Nephron (organoid): ENCODE measurements around the gene FAM229B.
A peak's percentile ranks its signal among the peaks of the same experiment; 100 is the strongest.

ENCODE experiments used
- H3K27ac Mint-ChIP-seq, 3 experiments: 2 replicates each; pipeline ENCODE4 v1.8.0; 2020; ENCODE audit warnings: mixed read lengths in 3 of 3, mild to moderate bottlenecking in 2 of 3, moderate library complexity in 1 of 3
- H3K27me3 Mint-ChIP-seq: 2 replicates; pipeline ENCODE4 v1.8.0; 2021; ENCODE audit warnings: low read depth, mild to moderate bottlenecking, moderate library complexity, mixed read lengths
- H3K36me3 Mint-ChIP-seq: 2 replicates; pipeline ENCODE4 v1.8.0; 2020; ENCODE audit warnings: low read depth, mixed read lengths
- H3K4me1 Mint-ChIP-seq: 2 replicates; pipeline ENCODE4 v1.8.0; 2020; ENCODE audit warnings: mixed read lengths
- H3K4me3 Mint-ChIP-seq, 3 experiments: 2 replicates each; pipeline ENCODE4 v1.8.0; 2020; ENCODE audit warnings: mild to moderate bottlenecking in 3 of 3, mixed read lengths in 3 of 3, moderate library complexity in 2 of 3
- H3K9me3 Mint-ChIP-seq: 2 replicates; pipeline ENCODE4 v1.8.0; 2020; ENCODE audit warnings: mixed read lengths
- TF ChIP-seq, protein P1 (sequence below), 3 experiments: fragments of 200-600 bp; sonication (generic); IDR thresholded peaks; one replicate each; pipeline ENCODE4 v1.5.0; 2021; ENCODE audit warnings: antibody characterized with exemption in 3 of 3; ENCODE audit not compliant: unreplicated experiment in 3 of 3

The FAM229B gene

DNA sequence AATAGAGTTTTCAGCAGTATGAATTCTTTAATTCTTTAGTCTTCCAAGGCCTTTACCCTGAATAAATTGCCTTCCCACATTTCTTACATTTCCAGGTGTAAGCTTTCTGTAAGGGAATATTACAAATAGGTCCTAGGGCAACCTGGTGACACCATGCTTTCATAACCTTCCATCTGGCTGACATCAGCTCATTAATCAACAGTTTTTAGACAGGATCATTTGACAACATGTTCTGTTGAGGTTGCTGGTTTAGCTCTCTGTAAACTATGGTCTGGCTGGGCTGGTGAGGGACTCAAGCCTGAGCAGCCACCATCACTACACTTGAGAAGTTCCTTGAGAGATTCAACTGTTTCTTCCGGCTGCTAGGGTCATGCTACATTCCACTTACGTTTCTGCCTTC lies 19.2 kb downstream of the FAM229B start:
- TF ChIP-seq, protein P1, sequence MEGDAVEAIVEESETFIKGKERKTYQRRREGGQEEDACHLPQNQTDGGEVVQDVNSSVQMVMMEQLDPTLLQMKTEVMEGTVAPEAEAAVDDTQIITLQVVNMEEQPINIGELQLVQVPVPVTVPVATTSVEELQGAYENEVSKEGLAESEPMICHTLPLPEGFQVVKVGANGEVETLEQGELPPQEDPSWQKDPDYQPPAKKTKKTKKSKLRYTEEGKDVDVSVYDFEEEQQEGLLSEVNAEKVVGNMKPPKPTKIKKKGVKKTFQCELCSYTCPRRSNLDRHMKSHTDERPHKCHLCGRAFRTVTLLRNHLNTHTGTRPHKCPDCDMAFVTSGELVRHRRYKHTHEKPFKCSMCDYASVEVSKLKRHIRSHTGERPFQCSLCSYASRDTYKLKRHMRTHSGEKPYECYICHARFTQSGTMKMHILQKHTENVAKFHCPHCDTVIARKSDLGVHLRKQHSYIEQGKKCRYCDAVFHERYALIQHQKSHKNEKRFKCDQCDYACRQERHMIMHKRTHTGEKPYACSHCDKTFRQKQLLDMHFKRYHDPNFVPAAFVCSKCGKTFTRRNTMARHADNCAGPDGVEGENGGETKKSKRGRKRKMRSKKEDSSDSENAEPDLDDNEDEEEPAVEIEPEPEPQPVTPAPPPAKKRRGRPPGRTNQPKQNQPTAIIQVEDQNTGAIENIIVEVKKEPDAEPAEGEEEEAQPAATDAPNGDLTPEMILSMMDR (IDR thresholded peaks at IDR 0.05; ENCODE audit: unreplicated experiment in 3 of 3): no peak
- Mint-ChIP-seq H3K27ac (no peak overlapping the region), H3K27me3 (no peaks in the 10 kb centered on the region), H3K4me3 (no peak overlapping the region), H3K9me3 (peaks cover 20% of the 10 kb centered on the region), H3K4me1 (peaks cover 13% of the 10 kb centered on the region), H3K36me3 (peaks cover 60% of the 10 kb centered on the region)

DNA sequence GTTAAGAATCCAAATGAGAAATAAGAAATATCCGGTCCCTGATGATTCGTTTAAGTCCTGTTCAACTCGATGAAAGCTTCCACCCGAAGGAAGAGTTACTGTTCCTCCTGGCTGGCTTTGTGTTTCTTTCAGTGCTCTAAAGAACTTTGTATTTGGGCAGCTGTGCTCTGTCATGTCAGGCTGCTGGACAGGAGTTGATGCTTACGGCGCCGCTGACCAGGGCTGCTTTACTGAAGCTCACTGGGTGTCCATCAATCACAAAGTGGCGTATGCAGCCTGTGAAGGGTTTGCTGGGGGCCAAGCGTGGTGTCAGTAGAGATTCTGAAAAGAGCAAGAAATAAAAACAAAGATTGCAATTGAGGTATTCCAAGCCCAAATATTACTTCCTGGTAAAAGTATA lies 21.9 kb downstream of the FAM229B start:
- Mint-ChIP-seq H3K4me1 (peaks cover 35% of the 10 kb centered on the region), H3K9me3 (peaks cover 18% of the 10 kb centered on the region), H3K4me3 (no peak overlapping the region), H3K27ac (peak overlapping the region in 2 of 3 experiments; percentile 23 to 86), H3K27me3 (no peaks in the 10 kb centered on the region), H3K36me3 (peaks cover 55% of the 10 kb centered on the region)
- TF ChIP-seq, protein P1 (IDR thresholded peaks at IDR 0.05; ENCODE audit: unreplicated experiment in 3 of 3): no peak

DNA sequence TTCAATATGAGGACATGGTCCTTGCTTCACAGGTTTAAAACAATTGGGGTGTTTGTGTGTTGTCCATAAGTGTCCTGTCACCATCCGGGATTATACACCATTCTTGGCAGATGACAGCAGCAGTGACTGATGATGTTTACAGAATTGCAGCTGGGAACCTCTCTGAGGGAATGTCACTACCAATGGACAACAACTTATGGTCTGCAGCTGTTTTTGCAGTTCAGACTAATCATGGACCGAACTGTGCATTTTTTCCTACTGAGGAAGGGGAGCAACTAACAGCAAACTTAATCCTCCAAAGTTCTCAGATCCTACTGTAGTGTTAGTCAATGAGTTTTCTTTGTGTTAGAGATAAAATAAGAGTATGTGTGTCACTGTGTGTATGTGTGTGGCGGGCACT lies 26.0 kb downstream of the FAM229B start:
- H3K27ac Mint-ChIP-seq: peak overlapping the region; percentile 8 to 85 (median 44)
- no peak overlapping the region for H3K4me3 Mint-ChIP-seq
- TF ChIP-seq, protein P1 (IDR thresholded peaks at IDR 0.05; ENCODE audit: unreplicated experiment in 3 of 3): no peak
- H3K9me3 Mint-ChIP-seq: no peaks in the 10 kb centered on the region
- H3K36me3 Mint-ChIP-seq: peaks cover 44% of the 10 kb centered on the region
- no peaks in the 10 kb centered on the region for H3K27me3 Mint-ChIP-seq
- peaks cover 35% of the 10 kb centered on the region for H3K4me1 Mint-ChIP-seq

DNA sequence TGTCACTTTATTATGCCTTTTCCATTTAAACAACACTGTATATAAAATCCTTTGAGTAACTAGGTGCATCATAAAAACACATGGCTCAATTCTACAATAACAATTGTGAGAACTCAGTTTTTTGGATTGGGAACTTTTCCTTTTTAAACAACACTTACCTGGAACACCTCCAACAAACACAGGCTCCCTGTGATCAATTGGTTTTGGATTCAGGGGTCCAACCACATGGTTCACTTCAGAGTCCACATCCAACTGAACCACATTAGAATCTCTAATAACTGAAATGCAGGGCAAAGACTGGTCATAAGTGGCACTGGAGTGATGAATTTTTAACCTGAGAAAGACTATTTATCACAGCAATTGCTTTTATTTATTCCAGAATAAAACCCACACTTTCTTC lies 26.5 kb downstream of the FAM229B start:
- TF ChIP-seq, protein P1 (IDR thresholded peaks at IDR 0.05; ENCODE audit: unreplicated experiment in 3 of 3): no peak
- Mint-ChIP-seq H3K4me1 (peaks cover 34% of the 10 kb centered on the region), H3K36me3 (peaks cover 45% of the 10 kb centered on the region), H3K9me3 (no peaks in the 10 kb centered on the region), H3K4me3 (no peak overlapping the region), H3K27me3 (no peaks in the 10 kb centered on the region), H3K27ac (peak overlapping the region; percentile 8 to 85 (median 44))

DNA sequence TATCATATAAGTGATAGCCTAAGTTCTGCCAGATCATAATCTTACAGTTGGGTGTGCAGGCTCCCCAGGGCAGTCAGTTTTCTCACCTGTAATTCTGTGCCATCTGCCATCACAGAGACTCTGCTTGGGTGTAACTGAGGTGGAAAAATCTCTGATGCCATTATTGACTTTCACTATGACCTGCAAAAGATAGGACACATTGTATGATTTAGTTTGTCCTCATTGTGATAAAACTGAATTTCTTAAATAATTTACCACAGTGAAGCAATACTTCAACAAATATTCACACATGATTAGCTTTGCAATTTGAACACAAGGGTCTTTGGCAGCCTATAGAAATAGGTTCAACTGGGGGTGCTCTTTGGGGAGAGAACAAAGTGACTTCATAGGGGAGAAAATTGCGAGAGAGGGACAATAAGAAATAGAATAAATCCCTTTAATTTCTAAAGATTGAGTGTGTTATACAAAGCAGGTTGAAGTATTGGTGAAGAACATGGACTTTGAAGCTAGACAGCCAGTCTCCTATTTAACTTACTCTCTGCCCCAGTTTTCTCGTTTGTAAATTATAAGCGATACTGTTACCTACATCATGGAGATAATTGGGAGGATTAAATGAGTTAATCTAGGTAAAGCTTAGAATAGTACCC lies 27.3 kb downstream of the FAM229B start:
- Mint-ChIP-seq H3K27me3 (no peaks in the 10 kb centered on the region), H3K4me1 (peaks cover 27% of the 10 kb centered on the region), H3K4me3 (no peak overlapping the region), H3K27ac (no peak overlapping the region), H3K36me3 (peaks cover 47% of the 10 kb centered on the region), H3K9me3 (no peaks in the 10 kb centered on the region)
- TF ChIP-seq, protein P1 (IDR thresholded peaks at IDR 0.05; ENCODE audit: unreplicated experiment in 3 of 3): no peak

DNA sequence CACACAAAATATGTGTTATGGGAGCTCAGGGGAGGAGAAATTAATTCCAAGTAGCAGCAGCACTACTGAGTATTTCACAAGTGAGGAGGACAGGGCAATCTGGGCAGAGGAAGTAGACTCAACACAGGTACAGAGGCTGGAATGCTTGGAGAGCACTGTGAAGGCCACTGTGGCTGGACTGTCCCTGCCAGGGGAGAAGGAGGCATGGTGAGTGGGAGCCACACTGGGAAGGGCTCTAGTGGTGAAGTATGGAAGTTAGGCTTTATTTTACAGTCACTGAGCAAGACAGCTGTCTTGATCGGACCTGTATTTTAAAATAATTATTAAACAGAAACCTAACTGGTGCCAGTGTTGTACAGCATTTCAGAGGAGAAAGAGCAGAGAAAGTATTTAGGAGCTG lies 28.8 kb downstream of the FAM229B start:
- Mint-ChIP-seq H3K27ac (peak overlapping the region in 1 of 3 experiments; percentile 30), H3K4me1 (peaks cover 24% of the 10 kb centered on the region), H3K4me3 (no peak overlapping the region), H3K9me3 (no peaks in the 10 kb centered on the region), H3K27me3 (no peaks in the 10 kb centered on the region), H3K36me3 (peaks cover 55% of the 10 kb centered on the region)
- TF ChIP-seq, protein P1 (IDR thresholded peaks at IDR 0.05; ENCODE audit: unreplicated experiment in 3 of 3): no peak
